ENCODE results near the gene IL21R. TPM values are rescaled to one million over a fixed set of nuclear protein-coding genes. Genes with fewer than 3 reads are reported as not detected.

The IL21R gene
- total RNA-seq, 1 donor from 2014 or later, result 0.05 TPM

DNA sequence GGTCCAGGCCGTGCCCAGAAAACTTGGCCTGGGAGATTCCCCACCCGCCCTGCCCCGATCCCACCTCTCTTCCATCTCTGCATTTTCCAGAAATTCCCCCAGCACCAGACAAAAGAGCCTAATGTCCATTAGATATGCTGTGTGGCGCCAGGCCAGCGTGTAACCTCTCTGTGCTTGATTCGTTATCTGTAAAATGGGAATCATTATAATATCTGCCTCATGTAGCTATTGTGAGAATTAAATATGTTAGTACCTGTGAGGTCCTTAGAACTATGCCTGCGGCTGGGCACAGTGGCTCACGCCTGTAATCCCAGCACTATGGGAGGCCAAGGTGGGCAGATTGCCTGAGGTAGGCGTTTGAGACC, 33.6 kb upstream of the IL21R start:
- TF ChIP-seq, protein P1, sequence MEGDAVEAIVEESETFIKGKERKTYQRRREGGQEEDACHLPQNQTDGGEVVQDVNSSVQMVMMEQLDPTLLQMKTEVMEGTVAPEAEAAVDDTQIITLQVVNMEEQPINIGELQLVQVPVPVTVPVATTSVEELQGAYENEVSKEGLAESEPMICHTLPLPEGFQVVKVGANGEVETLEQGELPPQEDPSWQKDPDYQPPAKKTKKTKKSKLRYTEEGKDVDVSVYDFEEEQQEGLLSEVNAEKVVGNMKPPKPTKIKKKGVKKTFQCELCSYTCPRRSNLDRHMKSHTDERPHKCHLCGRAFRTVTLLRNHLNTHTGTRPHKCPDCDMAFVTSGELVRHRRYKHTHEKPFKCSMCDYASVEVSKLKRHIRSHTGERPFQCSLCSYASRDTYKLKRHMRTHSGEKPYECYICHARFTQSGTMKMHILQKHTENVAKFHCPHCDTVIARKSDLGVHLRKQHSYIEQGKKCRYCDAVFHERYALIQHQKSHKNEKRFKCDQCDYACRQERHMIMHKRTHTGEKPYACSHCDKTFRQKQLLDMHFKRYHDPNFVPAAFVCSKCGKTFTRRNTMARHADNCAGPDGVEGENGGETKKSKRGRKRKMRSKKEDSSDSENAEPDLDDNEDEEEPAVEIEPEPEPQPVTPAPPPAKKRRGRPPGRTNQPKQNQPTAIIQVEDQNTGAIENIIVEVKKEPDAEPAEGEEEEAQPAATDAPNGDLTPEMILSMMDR (IDR thresholded peaks at IDR 0.05; ENCODE audit: borderline replicate concordance), result peak; percentile 6

DNA sequence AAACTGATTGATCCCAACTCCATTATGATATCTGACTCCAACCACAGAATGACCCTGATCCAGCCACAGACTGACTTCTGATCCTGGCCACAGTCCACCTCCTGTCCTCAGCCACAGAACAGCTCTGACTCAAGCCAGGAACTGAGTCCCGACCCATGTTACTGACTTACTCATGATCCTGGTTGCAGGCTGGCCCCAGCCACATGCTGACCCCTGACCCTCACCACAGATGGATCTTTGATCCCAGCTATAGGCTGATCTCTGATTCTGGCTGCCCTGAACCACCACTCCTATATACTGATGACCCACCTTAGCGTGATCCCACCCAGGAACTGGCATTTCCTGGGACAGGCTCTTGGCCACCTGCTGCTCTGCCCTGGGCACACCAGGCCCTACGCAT, 32.2 kb upstream of the IL21R start:
- H3K9me3 ChIP-seq (replicated peaks), result no peaks in the 10 kb centered on the region
- H3K4me3 ChIP-seq, result no peak overlapping the region
- H3K27me3 ChIP-seq (ENCODE audit: low read depth), result no peaks in the 10 kb centered on the region
- H3K36me3 ChIP-seq, result no peaks in the 10 kb centered on the region
- TF ChIP-seq, protein P1 (IDR thresholded peaks at IDR 0.05; ENCODE audit: borderline replicate concordance), result no peak
- DNase-seq, result no peak
- H3K27ac ChIP-seq (replicated peaks), result no peak overlapping the region
- intact Hi-C loops (cut with micrococcal nuclease), result loop anchor here (10.0 kb wide), 1 partner anchor 195 kb away; no protein-coding TSS in a partner anchor
- H3K4me1 ChIP-seq, result peaks cover 16% of the 10 kb centered on the region

More for the DNA sequence above, 33.6 kb upstream of the IL21R start:
- peaks cover 14% of the 10 kb centered on the region for H3K4me1 ChIP-seq
- no peaks in the 10 kb centered on the region for H3K9me3 ChIP-seq (replicated peaks)
- no peaks in the 10 kb centered on the region for H3K27me3 ChIP-seq (ENCODE audit: low read depth)
- no peak for DNase-seq
- H3K36me3 ChIP-seq, result peaks cover 2% of the 10 kb centered on the region
- peak overlapping the region; percentile 51 for H3K4me3 ChIP-seq
- no peak overlapping the region for H3K27ac ChIP-seq (replicated peaks)
- intact Hi-C loops (cut with micrococcal nuclease), result no loop called here

GRCh38 chr16:27370318-27370717, 31.7 kb upstream of the IL21R start:
- no peaks in the 10 kb centered on the region for H3K27me3 ChIP-seq (ENCODE audit: low read depth)
- intact Hi-C loops (cut with micrococcal nuclease), result loop anchor here (10.0 kb wide), 1 partner anchor 196 kb away; no protein-coding TSS in a partner anchor
- H3K36me3 ChIP-seq, result no peaks in the 10 kb centered on the region
- peaks cover 19% of the 10 kb centered on the region for H3K4me1 ChIP-seq
- no peak overlapping the region for H3K4me3 ChIP-seq
- H3K27ac ChIP-seq (replicated peaks), result no peak overlapping the region
- no peaks in the 10 kb centered on the region for H3K9me3 ChIP-seq (replicated peaks)
- TF ChIP-seq, protein P1 (IDR thresholded peaks at IDR 0.05; ENCODE audit: borderline replicate concordance), result no peak
- DNase-seq, result no peak

DNA sequence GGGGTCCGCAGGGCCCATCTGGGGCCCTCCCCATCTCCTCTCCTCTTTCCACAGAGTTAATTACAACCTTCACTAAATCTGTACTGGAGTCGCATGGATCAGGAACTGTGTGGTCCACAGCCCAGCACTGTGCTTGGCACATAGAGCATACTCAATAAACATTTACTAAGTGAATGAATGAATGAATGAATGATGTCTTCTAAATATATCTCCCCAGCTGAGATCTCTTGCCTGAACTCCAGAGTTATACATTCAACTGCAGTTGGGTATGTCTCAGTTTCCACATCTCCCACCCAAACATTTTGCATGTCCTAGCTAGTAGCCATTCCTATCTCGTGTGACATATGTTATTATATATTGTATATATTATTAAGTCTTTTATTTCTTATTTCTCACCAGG, 28.7 kb upstream of the IL21R start:
- Histone ChIP-seq H3K9me3 (replicated peaks) (no peaks in the 10 kb centered on the region), H3K27me3 (ENCODE audit: low read depth) (peaks cover 5% of the 10 kb centered on the region), H3K4me3 (no peak overlapping the region), H3K36me3 (no peaks in the 10 kb centered on the region), H3K27ac (replicated peaks) (no peak overlapping the region), H3K4me1 (peaks cover 6% of the 10 kb centered on the region)
- no peak for DNase-seq
- intact Hi-C loops (cut with micrococcal nuclease), result loop anchor here (10.0 kb wide), 1 partner anchor 199 kb away; no protein-coding TSS in a partner anchor
- TF ChIP-seq, protein P1 (IDR thresholded peaks at IDR 0.05; ENCODE audit: borderline replicate concordance), result no peak

- TF ChIP-seq, protein P1 (IDR thresholded peaks at IDR 0.05; ENCODE audit: borderline replicate concordance), result no peak
- intact Hi-C loops (cut with micrococcal nuclease), result loop anchor here (10.0 kb wide), 1 partner anchor 200 kb away; no protein-coding TSS in a partner anchor
- peaks cover 5% of the 10 kb centered on the region for H3K27me3 ChIP-seq (ENCODE audit: low read depth)
- no peak for DNase-seq
- H3K9me3 ChIP-seq (replicated peaks), result no peaks in the 10 kb centered on the region
- H3K4me1 ChIP-seq, result peaks cover 6% of the 10 kb centered on the region
- no peaks in the 10 kb centered on the region for H3K36me3 ChIP-seq
- no peak overlapping the region for H3K4me3 ChIP-seq
- H3K27ac ChIP-seq (replicated peaks), result peak overlapping the region; percentile 29
Observed at GRCh38 chr16:27374221-27374803, 27.7 kb upstream of the IL21R start.
